Trophoblast cell (in vitro differentiated cells and primary cell): ENCODE results near the gene AP4M1.

Source experiments
- DNase-seq, 2 donors: peaks; one replicate each; pipeline ENCODE4 v3.0.0-alpha.2; 2016
- H2AFZ ChIP-seq: 2 replicates; pipeline ENCODE4 v1.6.1; 2013; ENCODE audit warnings: low read length, moderate library complexity, mild to moderate bottlenecking; ENCODE audit not compliant: insufficient read depth, poor library complexity
- H2AK5ac ChIP-seq: 2 replicates; pipeline ENCODE4 v1.6.1; 2013; ENCODE audit warnings: mild to moderate bottlenecking, low read length
- H2BK120ac ChIP-seq: 2 replicates; pipeline ENCODE4 v1.6.1; 2013; ENCODE audit warnings: low read length, mild to moderate bottlenecking, moderate library complexity; ENCODE audit not compliant: insufficient read depth, poor library complexity
- H2BK12ac ChIP-seq: 2 replicates; pipeline ENCODE4 v1.6.1; 2013; ENCODE audit warnings: mild to moderate bottlenecking, low read length, moderate library complexity
- H2BK5ac ChIP-seq: 2 replicates; pipeline ENCODE4 v1.6.1; 2013; ENCODE audit warnings: low read length, low read depth, moderate library complexity, mild to moderate bottlenecking; ENCODE audit not compliant: poor library complexity
- H3K14ac ChIP-seq: 2 replicates; pipeline ENCODE4 v1.6.1; 2013; ENCODE audit warnings: mild to moderate bottlenecking, low read length
- H3K18ac ChIP-seq: 2 replicates; pipeline ENCODE4 v1.6.1; 2013; ENCODE audit warnings: mild to moderate bottlenecking, low read length
- H3K23ac ChIP-seq: 2 replicates; pipeline ENCODE4 v1.6.1; 2013; ENCODE audit warnings: low read length
- H3K27ac ChIP-seq: 2 replicates; pipeline ENCODE4 v1.5.1; 2013; ENCODE audit warnings: low read depth, mild to moderate bottlenecking, inconsistent platforms, low read length, moderate library complexity
- H3K27me3 ChIP-seq: 2 replicates; pipeline ENCODE4 v1.6.1; 2013; ENCODE audit warnings: inconsistent platforms, mild to moderate bottlenecking, low read length, moderate library complexity; ENCODE audit not compliant: insufficient read depth
- H3K36me3 ChIP-seq, 2 experiments: 1 replicate in 1 of 2; 2 replicates in 1 of 2; pipeline ENCODE4 v1.6.1; 2013; ENCODE audit warnings: low read length in 2 of 2, mild to moderate bottlenecking in 2 of 2, moderate library complexity in 1 of 2; ENCODE audit not compliant: insufficient read depth in 2 of 2, control insufficient read depth in 1 of 2
- H3K4ac ChIP-seq: 2 replicates; pipeline ENCODE4 v1.6.1; 2013; ENCODE audit warnings: low read depth, mild to moderate bottlenecking, low read length, moderate library complexity
- H3K4me1 ChIP-seq, 2 experiments: 1 replicate in 1 of 2; 2 replicates in 1 of 2; pipeline ENCODE4 v1.6.1; 2013; ENCODE audit warnings: low read length in 2 of 2, mild to moderate bottlenecking in 2 of 2, moderate library complexity in 1 of 2; ENCODE audit not compliant: insufficient read depth in 2 of 2, control insufficient read depth in 1 of 2
- H3K4me2 ChIP-seq: 2 replicates; pipeline ENCODE4 v1.6.1; 2013; ENCODE audit warnings: inconsistent platforms, mild to moderate bottlenecking, low read length, moderate library complexity
- H3K4me3 ChIP-seq: 2 replicates; pipeline ENCODE4 v1.5.1; 2013; ENCODE audit warnings: mild to moderate bottlenecking, low read depth, low read length, inconsistent platforms
- H3K79me1 ChIP-seq: one replicate; pipeline ENCODE4 v1.6.1; 2013; ENCODE audit warnings: low read length
- H3K79me2 ChIP-seq: 2 replicates; pipeline ENCODE4 v1.6.1; 2013; ENCODE audit warnings: low read length, mild to moderate bottlenecking; ENCODE audit not compliant: control insufficient read depth, insufficient read depth, poor library complexity
- H3K9ac ChIP-seq: 2 replicates; pipeline ENCODE4 v1.6.1; 2013; ENCODE audit warnings: mild to moderate bottlenecking, low read length
- H3K9me3 ChIP-seq: 2 replicates; pipeline ENCODE4 v1.6.1; 2013; ENCODE audit warnings: low read depth, mild to moderate bottlenecking, control low read depth, inconsistent platforms, low read length; ENCODE audit not compliant: insufficient read depth
- H4K12ac ChIP-seq: 2 replicates; pipeline ENCODE4 v1.6.1; 2013; ENCODE audit warnings: low read depth, mild to moderate bottlenecking, low read length, moderate library complexity
- H4K8ac ChIP-seq: 2 replicates; pipeline ENCODE4 v1.6.1; 2013; ENCODE audit warnings: low read depth, mild to moderate bottlenecking, low read length, moderate library complexity
- H4K91ac ChIP-seq: one replicate; pipeline ENCODE4 v1.6.1; 2013; ENCODE audit warnings: low read depth, mild to moderate bottlenecking, low read length, moderate library complexity
- WGBS: extraction: QIAGEN DNeasy Blood & Tissue Kit; methylation state at CpG from one replicate; pipeline ENCODE4 v1.1.7; 2013; ENCODE audit warnings: missing lambda C conversion rate; ENCODE audit not compliant: insufficient read length, insufficient coverage; ENCODE audit errors: extremely low coverage; 5-methylcytosine and 5-hydroxymethylcytosine counted together

The AP4M1 gene

DNA sequence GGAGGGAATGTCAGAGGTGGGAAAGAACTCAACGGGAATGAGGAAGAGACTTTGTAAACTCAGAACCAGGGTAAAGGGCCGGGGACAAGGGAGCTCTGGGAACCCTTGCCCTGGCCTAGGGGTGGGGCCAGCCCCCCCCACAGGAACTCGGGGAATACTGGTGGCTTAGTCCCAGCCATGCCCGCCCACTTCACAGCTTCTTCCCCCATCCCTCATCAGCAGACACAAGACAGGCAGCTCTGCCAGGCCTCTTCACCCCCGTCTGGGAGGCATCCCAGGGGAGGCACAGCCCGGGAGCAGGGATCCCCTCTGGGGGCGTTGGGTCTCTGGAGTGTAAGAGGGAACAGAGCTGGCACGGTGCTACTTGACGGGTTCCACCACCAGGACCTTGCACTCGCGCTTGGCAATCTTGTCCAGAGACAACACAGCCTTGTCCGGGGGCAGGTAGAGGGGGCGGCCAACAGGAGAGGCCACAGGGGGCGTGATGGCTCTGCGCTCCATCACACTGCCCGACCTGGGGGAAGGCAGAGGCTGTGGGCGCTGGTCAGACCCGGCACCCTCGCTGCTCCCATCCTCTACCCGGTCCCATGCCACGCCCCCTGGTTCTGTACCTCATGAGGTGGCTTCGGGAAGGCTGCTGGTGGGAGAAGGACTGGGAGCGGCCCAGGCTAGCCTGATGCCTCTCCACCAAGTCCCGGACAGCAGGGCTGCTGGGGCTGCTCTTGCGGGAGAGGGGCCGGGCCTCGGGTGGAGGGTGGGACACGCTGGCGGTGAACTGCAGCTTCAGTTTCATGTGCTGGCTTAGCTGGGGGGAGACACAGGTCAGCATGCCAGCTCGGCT is 53.4 kb downstream of the AP4M1 start:
- no peak overlapping the region for H3K27ac ChIP-seq
- H3K4me3 ChIP-seq = no peak overlapping the region
- peaks cover 4% of the 10 kb centered on the region for H3K9me3 ChIP-seq
- no CpG with 5 or more reads among the region's 30 CpGs for WGBS
- H3K79me2 ChIP-seq = peaks cover 4% of the 10 kb centered on the region
- H3K9ac ChIP-seq = no peak overlapping the region
- DNase-seq = peak; percentile 67 to 68
- H3K4me2 ChIP-seq = no peak overlapping the region
- H2BK12ac ChIP-seq = no peak overlapping the region
- no peak overlapping the region for H3K23ac ChIP-seq
- no peak overlapping the region for H4K8ac ChIP-seq
- no peak overlapping the region for H3K4ac ChIP-seq
- no peak overlapping the region for H2AK5ac ChIP-seq
- H4K12ac ChIP-seq = no peak overlapping the region
- H3K14ac ChIP-seq = no peak overlapping the region
- H3K4me1 ChIP-seq = peaks cover 8 to 17% of the 10 kb centered on the region in 2 experiments
- H2BK5ac ChIP-seq = no peak overlapping the region
- H2BK120ac ChIP-seq = no peak overlapping the region
- no peak overlapping the region for H2AFZ ChIP-seq
- no peak overlapping the region for H4K91ac ChIP-seq
- peaks cover 36 to 41% of the 10 kb centered on the region in 2 experiments for H3K36me3 ChIP-seq
- no peak overlapping the region for H3K18ac ChIP-seq
- H3K79me1 ChIP-seq = peaks cover 10% of the 10 kb centered on the region
- no peaks in the 10 kb centered on the region for H3K27me3 ChIP-seq

DNA sequence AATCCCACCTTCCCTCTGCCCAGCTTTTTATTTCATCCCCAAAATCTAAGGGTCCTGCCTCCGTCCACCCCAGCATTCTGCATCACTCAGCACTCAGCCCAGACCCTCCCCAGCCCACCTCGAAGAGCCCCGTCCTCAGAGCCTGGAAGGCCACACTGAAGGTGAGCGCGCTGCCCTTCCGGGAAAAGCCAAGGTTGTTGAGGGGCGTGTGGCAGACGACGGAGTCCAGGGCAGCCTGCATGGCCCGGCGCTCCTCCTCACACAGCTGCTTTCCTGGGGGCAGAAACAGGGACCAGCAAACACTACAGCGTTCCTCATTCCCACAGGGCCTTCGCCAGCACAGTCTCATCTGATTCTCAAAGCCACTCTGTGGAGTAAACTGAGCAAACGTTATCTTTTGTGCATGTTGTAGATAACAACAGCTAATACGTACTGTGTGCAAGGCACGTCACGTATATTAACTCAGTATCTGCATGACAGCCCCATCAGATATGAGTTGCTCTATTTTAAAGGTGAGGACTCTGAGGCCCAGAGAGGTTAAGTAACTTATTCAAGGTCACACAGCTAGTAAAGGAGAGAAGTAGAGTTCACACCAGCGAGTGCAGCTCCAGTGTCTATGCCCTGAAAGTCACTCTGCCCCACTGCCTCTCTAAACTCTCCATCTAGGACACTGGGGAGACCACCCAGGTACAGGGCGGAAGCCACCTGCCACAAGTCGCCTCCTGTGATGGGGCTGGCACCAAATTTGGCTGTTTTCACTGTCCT is 54.3 kb downstream of the AP4M1 start:
- no peak overlapping the region for H4K12ac ChIP-seq
- DNase-seq = peak; percentile 48 to 60
- no peak overlapping the region for H4K8ac ChIP-seq
- H2AFZ ChIP-seq = no peak overlapping the region
- H3K27ac ChIP-seq = no peak overlapping the region
- H3K9ac ChIP-seq = peak overlapping the region; percentile 33
- peaks cover 36 to 41% of the 10 kb centered on the region in 2 experiments for H3K36me3 ChIP-seq
- H3K27me3 ChIP-seq = no peaks in the 10 kb centered on the region
- peaks cover 8 to 17% of the 10 kb centered on the region in 2 experiments for H3K4me1 ChIP-seq
- peaks cover 10% of the 10 kb centered on the region for H3K79me1 ChIP-seq
- H3K9me3 ChIP-seq = peaks cover 4% of the 10 kb centered on the region
- no peak overlapping the region for H2BK120ac ChIP-seq
- H2BK5ac ChIP-seq = no peak overlapping the region
- no peak overlapping the region for H3K4me2 ChIP-seq
- H3K4ac ChIP-seq = no peak overlapping the region
- no peak overlapping the region for H3K18ac ChIP-seq
- H4K91ac ChIP-seq = no peak overlapping the region
- H3K79me2 ChIP-seq = peaks cover 4% of the 10 kb centered on the region
- no peak overlapping the region for H3K23ac ChIP-seq
- no peak overlapping the region for H2AK5ac ChIP-seq
- no peak overlapping the region for H2BK12ac ChIP-seq
- H3K14ac ChIP-seq = no peak overlapping the region
- no CpG with 5 or more reads among the region's 20 CpGs for WGBS
- H3K4me3 ChIP-seq = no peak overlapping the region

DNA sequence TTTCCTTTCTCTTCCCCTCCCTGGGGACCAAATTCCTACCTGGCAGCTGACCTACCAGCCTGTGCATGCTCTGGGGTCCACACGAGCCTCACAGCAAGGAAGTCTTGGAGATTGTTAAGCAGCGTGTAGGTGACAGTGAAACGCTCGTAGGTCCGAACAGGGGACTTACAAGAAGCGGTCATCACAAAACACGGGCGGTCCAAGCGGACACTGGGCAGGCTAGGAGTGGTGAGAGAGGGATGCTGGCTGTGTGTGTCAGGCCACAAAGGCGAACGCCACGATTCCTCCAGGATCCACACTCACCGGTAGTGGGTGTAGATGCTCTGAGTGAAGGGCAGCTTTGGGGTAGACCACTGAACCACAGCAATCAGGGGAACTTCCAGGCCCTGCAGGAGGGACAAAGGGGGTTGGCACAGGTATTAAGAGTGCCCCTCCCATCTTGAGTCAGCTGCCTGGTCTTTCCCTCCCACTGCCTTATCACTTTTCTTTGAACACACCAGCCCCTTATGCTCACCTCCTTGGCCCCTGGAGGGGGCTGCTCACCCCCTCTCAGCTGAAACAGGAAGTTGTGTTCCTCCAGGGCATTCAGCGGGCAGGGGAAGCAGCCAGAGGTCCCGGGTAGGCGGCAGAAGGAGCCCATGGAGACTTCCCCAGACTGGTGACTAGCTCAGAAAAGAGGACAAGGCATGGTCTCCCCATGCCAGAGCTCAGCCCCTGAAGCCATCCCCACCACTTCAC is 55.1 kb downstream of the AP4M1 start:
- Histone ChIP-seq H2AFZ (no peak overlapping the region), H2BK120ac (no peak overlapping the region), H3K4me1 (peaks cover 8 to 17% of the 10 kb centered on the region in 2 experiments), H2BK5ac (no peak overlapping the region), H3K4me2 (no peak overlapping the region), H2AK5ac (no peak overlapping the region), H3K14ac (no peak overlapping the region), H3K79me2 (peaks cover 4% of the 10 kb centered on the region), H3K9ac (no peak overlapping the region), H4K91ac (no peak overlapping the region), H3K27ac (no peak overlapping the region), H3K23ac (no peak overlapping the region), H3K4me3 (peak overlapping the region; percentile 23), H3K9me3 (peaks cover 4% of the 10 kb centered on the region), H4K8ac (no peak overlapping the region), H3K4ac (no peak overlapping the region), H3K79me1 (peaks cover 10% of the 10 kb centered on the region), H4K12ac (no peak overlapping the region), H3K27me3 (no peaks in the 10 kb centered on the region), H3K18ac (peak overlapping the region; percentile 26), H3K36me3 (peaks cover 36 to 41% of the 10 kb centered on the region in 2 experiments), H2BK12ac (no peak overlapping the region)
- no CpG with 5 or more reads among the region's 16 CpGs for WGBS
- DNase-seq = peak in 1 of 2 donors; percentile 12

DNA sequence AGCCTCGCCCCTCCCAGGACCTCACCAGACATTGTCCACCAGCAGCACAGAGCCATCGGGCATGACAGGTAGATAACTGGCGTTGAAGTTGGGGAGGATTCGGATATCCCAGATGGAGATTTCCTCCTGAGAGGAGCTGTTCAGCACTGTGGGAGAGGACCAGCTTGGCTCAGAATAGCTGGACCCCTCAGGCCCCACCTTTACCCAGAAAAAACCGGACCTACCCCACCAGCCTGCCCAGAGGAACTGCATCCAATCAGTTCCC is 55.6 kb downstream of the AP4M1 start:
- peak overlapping the region; percentile 94 for H3K4me2 ChIP-seq
- no peak overlapping the region for H3K4ac ChIP-seq
- DNase-seq = no peak
- no peak overlapping the region for H3K4me3 ChIP-seq
- H2AFZ ChIP-seq = no peak overlapping the region
- peaks cover 36 to 40% of the 10 kb centered on the region in 2 experiments for H3K36me3 ChIP-seq
- WGBS = no CpG with 5 or more reads among the region's 5 CpGs
- peaks cover 8 to 17% of the 10 kb centered on the region in 2 experiments for H3K4me1 ChIP-seq
- H2BK5ac ChIP-seq = no peak overlapping the region
- H3K79me1 ChIP-seq = peaks cover 10% of the 10 kb centered on the region
- H3K27ac ChIP-seq = no peak overlapping the region
- H3K79me2 ChIP-seq = peaks cover 4% of the 10 kb centered on the region
- no peak overlapping the region for H3K23ac ChIP-seq
- no peak overlapping the region for H3K14ac ChIP-seq
- H2BK12ac ChIP-seq = no peak overlapping the region
- H3K27me3 ChIP-seq = no peaks in the 10 kb centered on the region
- H3K9me3 ChIP-seq = peaks cover 4% of the 10 kb centered on the region
- no peak overlapping the region for H2BK120ac ChIP-seq
- H4K12ac ChIP-seq = no peak overlapping the region
- no peak overlapping the region for H4K91ac ChIP-seq
- no peak overlapping the region for H4K8ac ChIP-seq
- peak overlapping the region; percentile 26 for H3K18ac ChIP-seq
- no peak overlapping the region for H2AK5ac ChIP-seq
- H3K9ac ChIP-seq = no peak overlapping the region
